ENCODE results near the gene WWTR1. TPM values are rescaled to one million over a fixed set of nuclear protein-coding genes. Genes with fewer than 3 reads are reported as not detected.

The WWTR1 gene
- polyA plus RNA-seq, 1 donor, result 102 TPM

- DNase-seq, result no peak
Observed at GRCh38 chr3:149567381-149567780, 90.4 kb downstream of the WWTR1 start.

GRCh38 chr3:149566292-149566975, 91.4 kb downstream of the WWTR1 start:
- no peak for DNase-seq

- DNase-seq, result no peak
Observed at GRCh38 chr3:149564079-149564478, 93.7 kb downstream of the WWTR1 start.

GRCh38 chr3:149563114-149563513, 94.7 kb downstream of the WWTR1 start:
- DNase-seq, result no peak

- no peak for DNase-seq
Observed at GRCh38 chr3:149560617-149561016, 97.2 kb downstream of the WWTR1 start.

GRCh38 chr3:149560001-149560400, 97.8 kb downstream of the WWTR1 start:
- DNase-seq, result no peak

- no peak for DNase-seq
Observed at GRCh38 chr3:149559525-149559924, 98.3 kb downstream of the WWTR1 start.

- no peak for DNase-seq
Observed at GRCh38 chr3:149555927-149556326, 101.9 kb downstream of the WWTR1 start.

GRCh38 chr3:149554826-149555225, 103.0 kb downstream of the WWTR1 start:
- no peak for DNase-seq

GRCh38 chr3:149553781-149554451, 103.9 kb downstream of the WWTR1 start:
- no peak for DNase-seq

GRCh38 chr3:149552700-149553099, 105.1 kb downstream of the WWTR1 start:
- DNase-seq, result no peak

GRCh38 chr3:149551500-149551899, 106.3 kb downstream of the WWTR1 start:
- DNase-seq, result no peak

- DNase-seq, result no peak
Observed at GRCh38 chr3:149548669-149549065, 109.2 kb downstream of the WWTR1 start.

- no peak for DNase-seq
Observed at GRCh38 chr3:149547954-149548668, 109.7 kb downstream of the WWTR1 start.

- DNase-seq, result no peak
Observed at GRCh38 chr3:149547413-149547812, 110.4 kb downstream of the WWTR1 start.

GRCh38 chr3:149545049-149545448, 112.8 kb downstream of the WWTR1 start:
- DNase-seq, result no peak

- no peak for DNase-seq
Observed at GRCh38 chr3:149542375-149543312, 115.2 kb downstream of the WWTR1 start.

- DNase-seq, result no peak
Observed at GRCh38 chr3:149541091-149541491, 116.7 kb downstream of the WWTR1 start.

GRCh38 chr3:149538371-149538770, 119.5 kb downstream of the WWTR1 start:
- DNase-seq, result no peak

GRCh38 chr3:149536429-149536828, 121.4 kb downstream of the WWTR1 start:
- DNase-seq, result no peak

- no peak for DNase-seq
Observed at GRCh38 chr3:149535333-149535685, 122.5 kb downstream of the WWTR1 start.

GRCh38 chr3:149534671-149535332, 123.0 kb downstream of the WWTR1 start:
- no peak for DNase-seq

Measured in left kidney (tissue), 2 donors.